ENCODE measurements around the gene ANKRD63. TPM values are rescaled to one million over a fixed set of nuclear protein-coding genes. Genes with fewer than 3 reads are reported as not detected.

ANKRD63 gene
- total and polyA plus RNA-seq, 2 donors (not counting 1 experiment from before 2014, with no cell fraction given): 0.25 TPM; not detected in 1

Other genes with a start within 250 kb of the ANKRD63 start
- gene SRP14, start 243.9 kb downstream of the ANKRD63 start, total RNA-seq: 112 and 120 TPM in 2 replicates
- 131 and 197 TPM in 2 replicates for gene SRP14, start 243.9 kb downstream of the ANKRD63 start, polyA plus RNA-seq
- 343 and 344 TPM in 2 replicates for gene BMF, start 174.2 kb downstream of the ANKRD63 start, total RNA-seq
- gene BMF, start 174.2 kb downstream of the ANKRD63 start, polyA plus RNA-seq: 43.2 and 95.9 TPM in 2 replicates
- gene BUB1B, start 122.0 kb downstream of the ANKRD63 start, total RNA-seq: 2.9 and 4.4 TPM in 2 replicates
- gene BUB1B, start 122.0 kb downstream of the ANKRD63 start, polyA plus RNA-seq: 0.70 and 0.78 TPM in 2 replicates
- 0.80 and 1.2 TPM in 2 replicates for gene PAK6, start 44.0 kb downstream of the ANKRD63 start, total RNA-seq
- 0.45 and 0.76 TPM in 2 replicates for gene PAK6, start 44.0 kb downstream of the ANKRD63 start, polyA plus RNA-seq
- gene PLCB2, start 24.9 kb upstream of the ANKRD63 start, total RNA-seq: 155 and 166 TPM in 2 replicates
- 312 and 336 TPM in 2 replicates for gene PLCB2, start 24.9 kb upstream of the ANKRD63 start, polyA plus RNA-seq
- gene INAFM2, start 40.6 kb upstream of the ANKRD63 start, total RNA-seq: 5.3 and 7.0 TPM in 2 replicates
- 1.8 and 3.0 TPM in 2 replicates for gene INAFM2, start 40.6 kb upstream of the ANKRD63 start, polyA plus RNA-seq
- 1.6 and 2.8 TPM in 2 replicates for gene CCDC9B, start 57.9 kb upstream of the ANKRD63 start, total RNA-seq
- gene CCDC9B, start 57.9 kb upstream of the ANKRD63 start, polyA plus RNA-seq: 1.1 and 2.4 TPM in 2 replicates
- not detected in 2 replicates for gene PHGR1, start 68.0 kb upstream of the ANKRD63 start, total RNA-seq
- not detected in 2 replicates for gene PHGR1, start 68.0 kb upstream of the ANKRD63 start, polyA plus RNA-seq
- 0.15 and 0.71 TPM in 2 replicates for gene DISP2, start 75.2 kb upstream of the ANKRD63 start, total RNA-seq
- 0.13 and 0.43 TPM in 2 replicates for gene DISP2, start 75.2 kb upstream of the ANKRD63 start, polyA plus RNA-seq
- 12.6 and 14.0 TPM in 2 replicates for gene KNSTRN, start 99.7 kb upstream of the ANKRD63 start, total RNA-seq
- gene KNSTRN, start 99.7 kb upstream of the ANKRD63 start, polyA plus RNA-seq: 4.0 and 4.3 TPM in 2 replicates
- gene IVD, start 122.7 kb upstream of the ANKRD63 start, total RNA-seq: 106 and 114 TPM in 2 replicates
- 30.4 and 41.7 TPM in 2 replicates for gene IVD, start 122.7 kb upstream of the ANKRD63 start, polyA plus RNA-seq
- gene BAHD1, start 157.9 kb upstream of the ANKRD63 start, total RNA-seq: 34.7 and 34.8 TPM in 2 replicates
- 12.2 and 15.0 TPM in 2 replicates for gene BAHD1, start 157.9 kb upstream of the ANKRD63 start, polyA plus RNA-seq
- 14.7 and 16.7 TPM in 2 replicates for gene CHST14, start 187.9 kb upstream of the ANKRD63 start, total RNA-seq
- 3.9 and 5.7 TPM in 2 replicates for gene CHST14, start 187.9 kb upstream of the ANKRD63 start, polyA plus RNA-seq

Measured in B cell (primary cell).